Liver (tissue), 9 donors: Measurements from ENCODE around the gene SPDYE4. TPM values are rescaled to one million over a fixed set of nuclear protein-coding genes. Genes with fewer than 3 reads are reported as not detected.
A peak's percentile ranks its signal among the peaks of the same experiment; 100 is the strongest.

ENCODE experiments used
- DNase-seq: peaks from one replicate; pipeline ENCODE4 v3.0.0-alpha.2; 2017; ENCODE audit warnings: low spot score
- H3K27ac ChIP-seq, 2 donors: one replicate each; pipeline ENCODE4 v1.7.0; 2013; ENCODE audit warnings: inconsistent platforms in 2 of 2, low read length in 2 of 2, control low read depth in 1 of 2, low read depth in 1 of 2, mild to moderate bottlenecking in 1 of 2
- H3K27me3 ChIP-seq, 4 donors: one replicate each; pipeline versions ENCODE4 v1.6.1 to v1.7.0; 2013; ENCODE audit warnings: low read length in 3 of 4, inconsistent platforms in 1 of 4, mild to moderate bottlenecking in 1 of 4, moderate library complexity in 1 of 4; ENCODE audit not compliant: control insufficient read depth in 4 of 4, insufficient read depth in 4 of 4
- H3K36me3 ChIP-seq, 4 donors: one replicate each; pipeline versions ENCODE4 v1.6.1 to v1.7.0; 2013; ENCODE audit warnings: low read length in 3 of 4, mild to moderate bottlenecking in 3 of 4, low read depth in 1 of 4, moderate library complexity in 1 of 4; ENCODE audit not compliant: control insufficient read depth in 4 of 4, insufficient read depth in 3 of 4
- H3K4me1 ChIP-seq, 4 donors: one replicate each; pipeline versions ENCODE4 v1.6.1 to v1.7.0; 2013; ENCODE audit warnings: low read length in 3 of 4, mild to moderate bottlenecking in 3 of 4, moderate library complexity in 1 of 4; ENCODE audit not compliant: control insufficient read depth in 4 of 4, insufficient read depth in 4 of 4
- H3K4me3 ChIP-seq, 3 donors: one replicate each; pipeline versions ENCODE4 v1.6.1 to v1.7.0; 2013; ENCODE audit warnings: low read length in 3 of 3, control low read depth in 1 of 3, low read depth in 1 of 3, mild to moderate bottlenecking in 1 of 3
- H3K9ac ChIP-seq, 2 donors: one replicate each; pipeline ENCODE4 v1.7.0; 2013; ENCODE audit warnings: low read length in 2 of 2, mild to moderate bottlenecking in 2 of 2, moderate library complexity in 2 of 2, control low read depth in 1 of 2, low read depth in 1 of 2
- H3K9me3 ChIP-seq, 4 donors: one replicate each; pipeline versions ENCODE4 v1.6.1 to v1.7.0; 2013; ENCODE audit warnings: low read length in 3 of 4; ENCODE audit not compliant: control insufficient read depth in 4 of 4
- ATF3 ChIP-seq: IDR thresholded peaks from 2 replicates; pipeline ENCODE4 v1.6.1; 2016; ENCODE audit warnings: antibody characterized with exemption
- EGR1 ChIP-seq, 2 donors: IDR thresholded peaks; 2 replicates each; pipeline ENCODE4 v1.6.1; 2016 to 2018; ENCODE audit warnings: antibody characterized with exemption in 2 of 2, low read depth in 2 of 2
- FOXA1 ChIP-seq: IDR thresholded peaks from 2 replicates; pipeline ENCODE4 v1.6.1; 2016; ENCODE audit warnings: antibody characterized with exemption
- FOXA2 ChIP-seq: IDR thresholded peaks from 2 replicates; pipeline ENCODE4 v1.6.1; 2016; ENCODE audit warnings: antibody characterized with exemption
- GABPA ChIP-seq, 2 donors: IDR thresholded peaks in 1 of 2; conservative IDR thresholded peaks in 1 of 2; 2 replicates each; pipeline ENCODE4 v1.6.1; 2016; ENCODE audit warnings: antibody characterized with exemption in 2 of 2, mild to moderate bottlenecking in 1 of 2, moderate library complexity in 1 of 2
- HNF4A ChIP-seq, 2 donors: conservative IDR thresholded peaks; 2 replicates each; pipeline ENCODE4 v1.6.1; 2016; ENCODE audit warnings: antibody characterized with exemption in 2 of 2, mild to moderate bottlenecking in 2 of 2
- HNF4G ChIP-seq: IDR thresholded peaks from 2 replicates; pipeline ENCODE4 v1.6.1; 2016; ENCODE audit warnings: antibody characterized with exemption
- JUND ChIP-seq, 2 donors: IDR thresholded peaks; 2 replicates each; pipeline ENCODE4 v1.6.1; 2016; ENCODE audit warnings: antibody characterized with exemption in 2 of 2
- NR2F2 ChIP-seq: IDR thresholded peaks from 2 replicates; pipeline ENCODE4 v1.6.1; 2016; ENCODE audit warnings: antibody characterized with exemption
- RAD21 ChIP-seq, 2 donors: IDR thresholded peaks; 2 replicates each; pipeline ENCODE4 v1.6.1; 2016; ENCODE audit warnings: antibody characterized with exemption in 2 of 2, mild to moderate bottlenecking in 2 of 2
- RXRA ChIP-seq, 2 donors: IDR thresholded peaks; 2 replicates each; pipeline ENCODE4 v1.6.1; 2017 to 2018; ENCODE audit warnings: antibody characterized with exemption in 2 of 2, mild to moderate bottlenecking in 1 of 2
- SP1 ChIP-seq: IDR thresholded peaks from 2 replicates; pipeline ENCODE4 v1.6.1; 2018; ENCODE audit warnings: antibody characterized with exemption, mild to moderate bottlenecking
- TAF1 ChIP-seq: conservative IDR thresholded peaks from 2 replicates; pipeline ENCODE4 v1.6.1; 2016; ENCODE audit warnings: antibody characterized with exemption, mild to moderate bottlenecking
- YY1 ChIP-seq: IDR thresholded peaks from 2 replicates; pipeline ENCODE4 v1.6.1; 2016; ENCODE audit warnings: antibody characterized with exemption, mild to moderate bottlenecking
- ZBTB33 ChIP-seq: IDR thresholded peaks from 2 replicates; pipeline ENCODE4 v1.6.1; 2016; ENCODE audit warnings: antibody characterized with exemption
- WGBS: extraction: QIAGEN DNeasy Blood & Tissue Kit; methylation state at CpG from one replicate; pipeline ENCODE4 v1.1.7; 2013; 5-methylcytosine and 5-hydroxymethylcytosine counted together
- polyA plus RNA-seq, 2 donors: library from polyadenylated mRNA; stranded (reverse) in 1 of 2; unstranded in 1 of 2; fragments of 200-250 nt in 1 of 2; fragments of >200 nt in 1 of 2; fragmentation: Nextera tagmentation in 1 of 2; extraction: Ambion mirVana in 1 of 2; gene quantifications; one replicate each; pipeline versions ENCODE4 v1.2.1 to v1.2.3, GENCODE V29; 2013 to 2015
- total RNA-seq, 2 donors: library from RNA; depleted of rRNA; stranded (reverse); fragments of >200 nt; gene quantifications; one replicate each; pipeline ENCODE4 v1.2.3, GENCODE V29; 2014
- TF ChIP-seq, protein P1 (sequence below): IDR thresholded peaks from 2 replicates; pipeline ENCODE4 v1.6.1; 2016; ENCODE audit warnings: antibody characterized with exemption, mild to moderate bottlenecking
- donor health status: healthy.
- donor health status: healthy.
- donor health status: healthy.
- donor health status: healthy.
- donor health status: healthy.

SPDYE4 gene
- total and polyA plus RNA-seq, 4 donors = not detected

DNA sequence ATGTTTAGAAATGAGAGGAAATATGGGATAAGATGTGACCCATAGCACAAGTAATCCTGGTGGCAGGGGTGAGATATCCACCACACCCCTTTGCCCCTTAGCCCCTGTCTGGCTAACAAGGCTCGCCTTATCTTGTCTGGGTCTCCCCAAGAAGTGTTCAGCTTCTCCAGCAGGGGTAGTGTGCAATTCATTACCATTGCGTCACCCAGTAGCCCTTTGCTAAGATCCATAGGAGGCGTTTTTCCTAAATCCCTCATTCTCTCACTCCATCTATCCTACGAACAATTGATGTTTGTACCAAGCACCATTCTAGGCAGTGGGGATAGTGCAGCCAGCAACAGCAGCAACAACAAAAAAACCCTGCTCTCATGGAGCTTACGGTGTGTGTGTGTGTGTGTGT lies 44.5 kb downstream of the SPDYE4 start (continued):
- TF ChIP-seq EGR1 (IDR thresholded peaks at IDR 0.05; ENCODE audit: low read depth in 2 of 2) (no peak), ATF3 (no peak)

DNA sequence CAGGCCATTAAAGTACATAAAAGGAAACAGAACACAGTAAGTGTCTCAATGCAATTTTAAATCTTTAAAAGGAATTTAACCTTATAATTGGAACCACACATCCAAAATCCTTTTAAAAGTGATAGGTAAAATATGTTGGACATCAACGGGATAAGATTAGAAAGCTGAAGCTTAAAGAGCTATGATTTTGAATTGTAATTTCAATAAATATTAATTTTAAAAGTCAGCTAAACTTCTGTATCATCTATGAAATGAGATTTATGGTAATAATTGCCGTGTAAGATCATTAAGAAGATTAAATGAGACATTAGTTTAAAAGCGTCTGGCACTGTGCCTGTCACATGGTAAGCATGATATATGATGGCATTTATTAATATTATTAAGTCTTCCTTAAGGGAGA lies 45.0 kb downstream of the SPDYE4 start:
- no peak overlapping the region for H3K9ac ChIP-seq
- H3K9me3 ChIP-seq = no peaks in the 10 kb centered on the region
- no peaks in the 10 kb centered on the region for H3K36me3 ChIP-seq
- no peak overlapping the region for H3K4me3 ChIP-seq
- DNase-seq = no peak
- 94% methylated on average over 3 of the region's 3 CpGs for WGBS
- H3K4me1 ChIP-seq = peaks cover 3 to 11% (median 5%) of the 10 kb centered on the region in 4 donors
- no peaks in the 10 kb centered on the region for H3K27me3 ChIP-seq
- TF ChIP-seq ATF3 (no peak), TAF1 (no peak), EGR1 (IDR thresholded peaks at IDR 0.05; ENCODE audit: low read depth in 2 of 2) (no peak), RAD21 (IDR thresholded peaks at IDR 0.05) (no peak), FOXA1 (no peak), NR2F2 (no peak), RXRA (IDR thresholded peaks at IDR 0.05) (no peak), HNF4G (no peak)
- TF ChIP-seq, protein P1, sequence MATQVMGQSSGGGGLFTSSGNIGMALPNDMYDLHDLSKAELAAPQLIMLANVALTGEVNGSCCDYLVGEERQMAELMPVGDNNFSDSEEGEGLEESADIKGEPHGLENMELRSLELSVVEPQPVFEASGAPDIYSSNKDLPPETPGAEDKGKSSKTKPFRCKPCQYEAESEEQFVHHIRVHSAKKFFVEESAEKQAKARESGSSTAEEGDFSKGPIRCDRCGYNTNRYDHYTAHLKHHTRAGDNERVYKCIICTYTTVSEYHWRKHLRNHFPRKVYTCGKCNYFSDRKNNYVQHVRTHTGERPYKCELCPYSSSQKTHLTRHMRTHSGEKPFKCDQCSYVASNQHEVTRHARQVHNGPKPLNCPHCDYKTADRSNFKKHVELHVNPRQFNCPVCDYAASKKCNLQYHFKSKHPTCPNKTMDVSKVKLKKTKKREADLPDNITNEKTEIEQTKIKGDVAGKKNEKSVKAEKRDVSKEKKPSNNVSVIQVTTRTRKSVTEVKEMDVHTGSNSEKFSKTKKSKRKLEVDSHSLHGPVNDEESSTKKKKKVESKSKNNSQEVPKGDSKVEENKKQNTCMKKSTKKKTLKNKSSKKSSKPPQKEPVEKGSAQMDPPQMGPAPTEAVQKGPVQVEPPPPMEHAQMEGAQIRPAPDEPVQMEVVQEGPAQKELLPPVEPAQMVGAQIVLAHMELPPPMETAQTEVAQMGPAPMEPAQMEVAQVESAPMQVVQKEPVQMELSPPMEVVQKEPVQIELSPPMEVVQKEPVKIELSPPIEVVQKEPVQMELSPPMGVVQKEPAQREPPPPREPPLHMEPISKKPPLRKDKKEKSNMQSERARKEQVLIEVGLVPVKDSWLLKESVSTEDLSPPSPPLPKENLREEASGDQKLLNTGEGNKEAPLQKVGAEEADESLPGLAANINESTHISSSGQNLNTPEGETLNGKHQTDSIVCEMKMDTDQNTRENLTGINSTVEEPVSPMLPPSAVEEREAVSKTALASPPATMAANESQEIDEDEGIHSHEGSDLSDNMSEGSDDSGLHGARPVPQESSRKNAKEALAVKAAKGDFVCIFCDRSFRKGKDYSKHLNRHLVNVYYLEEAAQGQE = no peak
- no peak overlapping the region for H3K27ac ChIP-seq

DNA sequence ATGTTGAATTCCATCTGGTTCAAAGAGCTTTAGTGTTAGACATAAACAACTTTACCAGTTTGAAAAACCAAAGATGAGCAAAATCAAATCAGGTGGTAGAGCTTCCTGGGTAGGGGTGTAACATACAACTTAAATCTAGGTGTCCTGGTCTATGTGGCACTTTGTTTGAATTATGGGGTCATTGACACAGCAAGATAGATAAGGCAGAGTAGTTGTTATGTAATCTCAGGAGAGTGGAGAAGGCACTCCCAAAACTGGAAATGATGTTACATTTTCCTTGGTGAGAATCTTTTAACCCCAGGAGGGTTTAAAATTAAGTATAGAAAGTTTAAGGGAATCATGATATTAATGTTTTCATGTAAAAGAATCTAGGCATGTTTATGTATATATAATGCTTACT lies 45.6 kb downstream of the SPDYE4 start:
- H3K27me3 ChIP-seq = no peaks in the 10 kb centered on the region
- no peak overlapping the region for H3K4me3 ChIP-seq
- TF ChIP-seq HNF4A (conservative IDR thresholded peaks at IDR 0.05) (peak; percentile 40 to 56), SP1 (peak; percentile 36), GABPA (IDR thresholded peaks at IDR 0.05 in 1 of 2, conservative IDR thresholded peaks at IDR 0.05 in 1 of 2) (no peak), ATF3 (no peak), NR2F2 (no peak), RAD21 (IDR thresholded peaks at IDR 0.05) (peak in 1 of 2 donors; percentile 27), HNF4G (peak; percentile 18), ZBTB33 (peak; percentile 35), FOXA2 (peak; percentile 21), YY1 (peak; percentile 47), JUND (IDR thresholded peaks at IDR 0.05) (peak; percentile 46 to 60), RXRA (IDR thresholded peaks at IDR 0.05) (peak; percentile 94 to 95)
- TF ChIP-seq, protein P1 = no peak
- H3K9me3 ChIP-seq = no peaks in the 10 kb centered on the region
- no peak for DNase-seq
- H3K4me1 ChIP-seq = peaks cover 3 to 11% (median 7%) of the 10 kb centered on the region in 4 donors
- H3K9ac ChIP-seq = no peak overlapping the region
- no peak overlapping the region for H3K27ac ChIP-seq
- H3K36me3 ChIP-seq = no peaks in the 10 kb centered on the region
